SK-N-SH (cell line): ENCODE results near the gene ADAP1. TPM values are rescaled to one million over a fixed set of nuclear protein-coding genes. Genes with fewer than 3 reads are reported as not detected.

Experiments used
- CTCF ChIA-PET: fragments of 300-600, 350-600 bp; formaldehyde crosslinking; extraction: SDS; loops from one replicate; lab custom pipeline; 2021; lab: Yijun Ruan, JAX
- POLR2A ChIA-PET: fragments of 350-600 bp; sonication (Branson Sonifier 250); formaldehyde crosslinking; extraction: SDS; loops from one replicate; lab custom pipeline; 2020; ENCODE audit warnings: antibody characterized with exemption, inconsistent platforms; lab: Yijun Ruan, JAX
- DNase-seq: peaks from one replicate; pipeline ENCODE4 v3.0.0; 2012
- H2AFZ ChIP-seq: fragments of 200-600 bp; sonication (generic); 2 replicates; pipeline ENCODE4 v1.8.1; 2016; ENCODE audit warnings: antibody characterized with exemption, mild to moderate bottlenecking, low read depth
- H3F3A ChIP-seq: fragments of 200-600 bp; sonication (generic); replicated peaks from 2 replicates; pipeline ENCODE3; 2016; ENCODE audit warnings: antibody characterized with exemption, mild to moderate bottlenecking; ENCODE audit not compliant: insufficient read depth
- H3K27ac ChIP-seq, 2 experiments: fragments of 200-500 bp in 1 of 2; fragments of 200-600 bp in 1 of 2; sonication (Bioruptor generic) in 1 of 2; sonication (generic), shearing (Covaris generic) in 1 of 2; 2 replicates each; pipeline versions ENCODE4 v1.5.1 to v1.6.1; 2014 to 2016; ENCODE audit warnings: low read depth in 2 of 2, inconsistent platforms in 1 of 2, low read length in 1 of 2, mild to moderate bottlenecking in 1 of 2, mixed read lengths in 1 of 2
- H3K27me3 ChIP-seq: fragments of 200-600 bp; sonication (generic), shearing (Covaris generic); 2 replicates; pipeline ENCODE4 v1.6.1; 2016; ENCODE audit warnings: mixed run types; ENCODE audit not compliant: insufficient read depth
- H3K36me3 ChIP-seq, 2 experiments: fragments of 200-500 bp in 1 of 2; fragments of 200-600 bp in 1 of 2; sonication (Bioruptor generic) in 1 of 2; sonication (generic) in 1 of 2; replicated peaks in 1 of 2; 2 replicates each; pipeline versions ENCODE3 to v1.5.1; 2014 to 2016; ENCODE audit warnings: low read length in 1 of 2, mild to moderate bottlenecking in 1 of 2; ENCODE audit not compliant: insufficient read depth in 2 of 2, control insufficient read depth in 1 of 2
- H3K4me1 ChIP-seq, 2 experiments: fragments of 200-500 bp in 1 of 2; fragments of 200-600 bp in 1 of 2; sonication (Bioruptor generic) in 1 of 2; sonication (generic), shearing (Covaris generic) in 1 of 2; 2 replicates each; pipeline versions ENCODE4 v1.5.1 to v1.6.1; 2014 to 2016; ENCODE audit warnings: low read depth in 1 of 2, low read length in 1 of 2, mixed run types in 1 of 2; ENCODE audit not compliant: insufficient read depth in 2 of 2, control insufficient read depth in 1 of 2
- H3K4me2 ChIP-seq: fragments of 200-600 bp; sonication (generic), shearing (Covaris generic); 2 replicates; pipeline ENCODE4 v1.6.1; 2017; ENCODE audit warnings: mixed run types
- H3K4me3 ChIP-seq, 2 experiments: fragments of 200-500 bp in 1 of 2; fragments of 200-600 bp in 1 of 2; sonication (Bioruptor generic) in 1 of 2; sonication (generic), shearing (Covaris generic) in 1 of 2; 2 replicates each; pipeline versions ENCODE4 v1.5.1 to v1.8.1; 2014 to 2016; ENCODE audit warnings: low read depth in 2 of 2, inconsistent platforms in 1 of 2, low read length in 1 of 2, mild to moderate bottlenecking in 1 of 2, mixed read lengths in 1 of 2, moderate library complexity in 1 of 2
- H3K79me2 ChIP-seq: fragments of 200-600 bp; sonication (generic); 2 replicates; pipeline ENCODE4 v1.8.1; 2017; ENCODE audit warnings: mild to moderate bottlenecking; ENCODE audit not compliant: insufficient read depth
- H3K9ac ChIP-seq: fragments of 200-600 bp; sonication (generic); 2 replicates; pipeline ENCODE4 v1.6.1; 2017; ENCODE audit warnings: mixed run types
- H3K9me2 ChIP-seq: fragments of 200-600 bp; sonication (generic); 2 replicates; pipeline ENCODE4 v1.6.1; 2017; ENCODE audit warnings: mixed run types
- H3K9me3 ChIP-seq: fragments of 200-600 bp; sonication (generic); 2 replicates; pipeline ENCODE4 v1.6.1; 2017; ENCODE audit warnings: mixed run types, mild to moderate bottlenecking, moderate library complexity
- H4K20me1 ChIP-seq: fragments of 200-600 bp; sonication (generic); 2 replicates; pipeline ENCODE4 v1.6.1; 2017; ENCODE audit warnings: mild to moderate bottlenecking, mixed run types; ENCODE audit not compliant: insufficient read depth
- FOXJ3 ChIP-seq: sonication (generic); formaldehyde crosslinking; IDR thresholded peaks from 2 replicates; pipeline ENCODE4 v1.5.1; 2020; ENCODE audit warnings: mild to moderate bottlenecking, missing genetic modification reagents
- FOXM1 ChIP-seq: IDR thresholded peaks from 2 replicates; pipeline ENCODE4 v1.4.0; 2012; ENCODE audit warnings: low read depth, mild to moderate bottlenecking
- GABPA ChIP-seq: IDR thresholded peaks from 2 replicates; pipeline ENCODE4 v1.4.0; 2012; ENCODE audit warnings: low read depth, mild to moderate bottlenecking
- GATA2 ChIP-seq: sonication (generic); formaldehyde crosslinking; IDR thresholded peaks from 2 replicates; pipeline ENCODE4 v1.5.0; 2020; ENCODE audit warnings: mild to moderate bottlenecking, missing genetic modification reagents
- IRF3 ChIP-seq: fragments of 150-350 bp; IDR thresholded peaks from 2 replicates; pipeline ENCODE4 v1.6.1; 2016; ENCODE audit warnings: mild to moderate bottlenecking, low read depth, low read length
- JUND ChIP-seq: IDR thresholded peaks from 2 replicates; pipeline ENCODE4 v1.4.0; 2012
- POLR2AphosphoS5 ChIP-seq: IDR thresholded peaks from 2 replicates; pipeline ENCODE4 v1.6.1; 2012; ENCODE audit warnings: low read depth, low read length
- RCOR1 ChIP-seq: fragments of 150-350 bp; IDR thresholded peaks from 2 replicates; pipeline ENCODE4 v1.6.1; 2017; ENCODE audit warnings: antibody characterized with exemption, low read length
- RFX5 ChIP-seq: IDR thresholded peaks from 2 replicates; pipeline ENCODE4 v1.6.1; 2012; ENCODE audit warnings: mild to moderate bottlenecking, improper control_type of control experiment, low read length
- RXRA ChIP-seq: IDR thresholded peaks from 2 replicates; pipeline ENCODE4 v1.4.0; 2012; ENCODE audit warnings: low read depth, mild to moderate bottlenecking, borderline replicate concordance
- SIN3A ChIP-seq: IDR thresholded peaks from 2 replicates; pipeline ENCODE4 v1.6.1; 2012; ENCODE audit warnings: low read depth, mild to moderate bottlenecking, low read length, moderate library complexity, borderline replicate concordance
- SMC3 ChIP-seq: IDR thresholded peaks from 2 replicates; pipeline ENCODE4 v1.6.1; 2012; ENCODE audit warnings: low read depth, low read length, improper control_type of control experiment
- TCF12 ChIP-seq: IDR thresholded peaks from 2 replicates; pipeline ENCODE4 v1.4.0; 2012
- YY1 ChIP-seq: IDR thresholded peaks from 2 replicates; pipeline ENCODE4 v1.4.0; 2012; ENCODE audit warnings: low read depth, mild to moderate bottlenecking
- ZBTB33 ChIP-seq: IDR thresholded peaks from 2 replicates; pipeline ENCODE4 v1.4.0; 2012; ENCODE audit warnings: low read depth, borderline replicate concordance
- WGBS: methylation state at CpG from one replicate; pipeline ENCODE4 v1.1.6; 2017; ENCODE audit warnings: low lambda C conversion rate; 5-methylcytosine and 5-hydroxymethylcytosine counted together
- polyA plus RNA-seq, 3 experiments: library from polyadenylated mRNA; depleted of rRNA; stranded (reverse); fragments of >200 nt; gene quantifications; 2 replicates each; pipeline ENCODE4 v1.2.3, GENCODE V29; 2012
- TF ChIP-seq, protein P1 (sequence below): IDR thresholded peaks from 2 replicates; pipeline ENCODE4 v1.4.0; 2012; ENCODE audit warnings: low read depth
- TF ChIP-seq, protein P2 (sequence below): IDR thresholded peaks from 2 replicates; pipeline ENCODE4 v1.4.0; 2012; ENCODE audit warnings: low read depth, borderline replicate concordance
- TF ChIP-seq, protein P3 (sequence below): fragments of 150-350 bp; IDR thresholded peaks from 2 replicates; pipeline ENCODE4 v1.6.1; 2017; ENCODE audit warnings: antibody characterized with exemption, low read length, low read depth, borderline replicate concordance
- TF ChIP-seq, protein P4 (sequence below): fragments of 200-600 bp; sonication (generic); IDR thresholded peaks from 2 replicates; pipeline ENCODE4 v1.6.1; 2017; ENCODE audit warnings: antibody characterized with exemption, mild to moderate bottlenecking, moderate library complexity

Gene ADAP1
- polyA plus RNA-seq, 1 of the 3 experiments (the other 2 are of a cell fraction) = 3.2 TPM

GRCh38 chr7:935164-935873 lies 19.2 kb downstream of the ADAP1 start:
- Histone ChIP-seq H3K27me3 (no peaks in the 10 kb centered on the region), H3K9me2 (no peaks in the 10 kb centered on the region), H3K36me3 (no peaks in the 10 kb centered on the region), H2AFZ (no peak overlapping the region), H3K9me3 (peaks cover 1% of the 10 kb centered on the region; the same call in 1 of the 2 replicates), H4K20me1 (no peaks in the 10 kb centered on the region), H3K4me1 (0 out of 4 replicates have a peak, but pooled peaks cover 0 to 5% of the 10 kb centered on the region in 2 experiments), H3K4me2 (no peak overlapping the region), H3K27ac (no peak overlapping the region), H3K79me2 (no peaks in the 10 kb centered on the region), H3K9ac (no peak overlapping the region), H3K4me3 (no peak overlapping the region), H3F3A (no peaks in the 10 kb centered on the region)
- no peak for DNase-seq
- 71% methylated on average over 39 of the region's 46 CpGs for WGBS
- ChIA-PET POLR2A (no interaction called here), CTCF (interaction anchor here (0.7 to 1.1 kb wide), 2 partner anchors 21 to 258 kb away, joined by 3 read pairs; no protein-coding TSS in a partner anchor)
- TF ChIP-seq SMC3 (no peak), FOXJ3 (no peak), ZBTB33 (no peak), YY1 (no peak), RFX5 (no peak), RCOR1 (no peak), FOXM1 (no peak), JUND (no peak)
- TF ChIP-seq, protein P1, sequence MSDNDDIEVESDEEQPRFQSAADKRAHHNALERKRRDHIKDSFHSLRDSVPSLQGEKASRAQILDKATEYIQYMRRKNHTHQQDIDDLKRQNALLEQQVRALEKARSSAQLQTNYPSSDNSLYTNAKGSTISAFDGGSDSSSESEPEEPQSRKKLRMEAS = no peak
- TF ChIP-seq, protein P2, sequence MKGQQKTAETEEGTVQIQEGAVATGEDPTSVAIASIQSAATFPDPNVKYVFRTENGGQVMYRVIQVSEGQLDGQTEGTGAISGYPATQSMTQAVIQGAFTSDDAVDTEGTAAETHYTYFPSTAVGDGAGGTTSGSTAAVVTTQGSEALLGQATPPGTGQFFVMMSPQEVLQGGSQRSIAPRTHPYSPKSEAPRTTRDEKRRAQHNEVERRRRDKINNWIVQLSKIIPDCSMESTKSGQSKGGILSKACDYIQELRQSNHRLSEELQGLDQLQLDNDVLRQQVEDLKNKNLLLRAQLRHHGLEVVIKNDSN = no peak

DNA sequence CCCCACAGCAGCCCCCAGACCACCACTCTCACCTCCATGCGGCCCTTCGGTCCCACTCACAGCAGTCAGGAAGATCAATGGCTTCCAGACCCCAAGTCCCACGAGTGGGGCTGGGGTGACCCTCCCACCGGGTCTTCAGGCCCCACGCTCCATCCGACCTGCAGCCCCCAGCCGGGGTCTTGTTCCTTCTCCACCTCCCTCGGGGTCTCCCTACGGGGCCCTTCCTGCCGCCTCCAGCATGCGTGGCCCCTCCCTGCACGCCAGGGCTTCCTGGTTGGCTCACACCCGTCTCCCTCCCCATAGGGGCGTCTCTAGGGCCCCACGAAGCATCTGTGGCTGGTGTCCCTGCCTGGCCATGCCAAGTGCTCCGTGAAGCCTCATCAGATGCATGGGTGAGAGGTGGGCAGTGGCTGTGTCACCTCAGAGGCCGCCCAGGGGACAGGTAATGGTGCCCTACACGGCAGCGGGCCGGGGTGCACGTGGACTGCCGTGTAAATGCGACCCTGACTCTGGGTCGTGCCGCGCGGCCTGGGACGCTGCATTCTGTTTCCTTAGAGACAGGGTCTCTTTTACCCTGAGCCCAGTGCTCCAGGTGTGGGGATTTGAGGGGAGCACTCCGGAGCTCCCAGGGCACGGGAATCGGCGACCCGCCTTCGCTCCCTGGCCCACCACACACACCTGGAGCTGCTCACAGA lies 19.9 kb downstream of the ADAP1 start:
- Histone ChIP-seq H3K79me2 (no peaks in the 10 kb centered on the region), H3K27ac (no peak overlapping the region), H3K9me2 (no peaks in the 10 kb centered on the region), H4K20me1 (no peaks in the 10 kb centered on the region), H3K4me2 (no peak overlapping the region), H3K27me3 (no peaks in the 10 kb centered on the region), H3K4me1 (0 out of 4 replicates have a peak, but pooled peaks cover 0 to 5% of the 10 kb centered on the region in 2 experiments), H3K4me3 (no peak overlapping the region), H2AFZ (no peak overlapping the region), H3K9ac (no peak overlapping the region), H3K36me3 (no peaks in the 10 kb centered on the region), H3K9me3 (no peaks in the 10 kb centered on the region), H3F3A (no peaks in the 10 kb centered on the region)
- 87% methylated on average over 24 of the region's 34 CpGs for WGBS
- ChIA-PET CTCF (interaction anchor here (0.7 kb wide), 1 partner anchor 22 kb away, joined by 3 read pairs; no protein-coding TSS in a partner anchor), POLR2A (no interaction called here)
- DNase-seq = no peak
- TF ChIP-seq GATA2 (no peak), SIN3A (no peak), POLR2AphosphoS5 (no peak), RXRA (no peak), YY1 (no peak), GABPA (no peak), RFX5 (no peak), IRF3 (no peak), TCF12 (no peak)
- TF ChIP-seq, protein P1 = no peak
- TF ChIP-seq, protein P3, sequence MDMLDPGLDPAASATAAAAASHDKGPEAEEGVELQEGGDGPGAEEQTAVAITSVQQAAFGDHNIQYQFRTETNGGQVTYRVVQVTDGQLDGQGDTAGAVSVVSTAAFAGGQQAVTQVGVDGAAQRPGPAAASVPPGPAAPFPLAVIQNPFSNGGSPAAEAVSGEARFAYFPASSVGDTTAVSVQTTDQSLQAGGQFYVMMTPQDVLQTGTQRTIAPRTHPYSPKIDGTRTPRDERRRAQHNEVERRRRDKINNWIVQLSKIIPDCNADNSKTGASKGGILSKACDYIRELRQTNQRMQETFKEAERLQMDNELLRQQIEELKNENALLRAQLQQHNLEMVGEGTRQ = no peak
- TF ChIP-seq, protein P4, sequence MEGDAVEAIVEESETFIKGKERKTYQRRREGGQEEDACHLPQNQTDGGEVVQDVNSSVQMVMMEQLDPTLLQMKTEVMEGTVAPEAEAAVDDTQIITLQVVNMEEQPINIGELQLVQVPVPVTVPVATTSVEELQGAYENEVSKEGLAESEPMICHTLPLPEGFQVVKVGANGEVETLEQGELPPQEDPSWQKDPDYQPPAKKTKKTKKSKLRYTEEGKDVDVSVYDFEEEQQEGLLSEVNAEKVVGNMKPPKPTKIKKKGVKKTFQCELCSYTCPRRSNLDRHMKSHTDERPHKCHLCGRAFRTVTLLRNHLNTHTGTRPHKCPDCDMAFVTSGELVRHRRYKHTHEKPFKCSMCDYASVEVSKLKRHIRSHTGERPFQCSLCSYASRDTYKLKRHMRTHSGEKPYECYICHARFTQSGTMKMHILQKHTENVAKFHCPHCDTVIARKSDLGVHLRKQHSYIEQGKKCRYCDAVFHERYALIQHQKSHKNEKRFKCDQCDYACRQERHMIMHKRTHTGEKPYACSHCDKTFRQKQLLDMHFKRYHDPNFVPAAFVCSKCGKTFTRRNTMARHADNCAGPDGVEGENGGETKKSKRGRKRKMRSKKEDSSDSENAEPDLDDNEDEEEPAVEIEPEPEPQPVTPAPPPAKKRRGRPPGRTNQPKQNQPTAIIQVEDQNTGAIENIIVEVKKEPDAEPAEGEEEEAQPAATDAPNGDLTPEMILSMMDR = no peak
